Stimulated activated CD8-positive, alpha-beta memory T cell treated with anti-CD3 and anti-CD28 coated beads, Interleukin-7, amount 100 ng/mL, for 48 hours (primary cell): Measurements from ENCODE around the gene KRTAP10-8.
"Not testable (repeated sequence)": the region's sequence is repeated elsewhere in the genome, so short reads cannot be mapped to it uniquely, and the experiment has no call there.

Source experiments
- DNase-seq, 2 donors: peaks; one replicate each; pipeline ENCODE4 v3.0.0-alpha.2; 2020; ENCODE audit warnings: low read depth in 1 of 2; ENCODE audit errors: extremely low read depth in 1 of 2

KRTAP10-8 gene

GRCh38 chr21:44598061-44598460 is 13.8 kb upstream of the KRTAP10-8 start:
- no peak for DNase-seq

GRCh38 chr21:44599264-44600029 is 12.4 kb upstream of the KRTAP10-8 start:
- DNase-seq = no peak

GRCh38 chr21:44600118-44600978 is 11.5 kb upstream of the KRTAP10-8 start, which contains the start of gene KRTAP10-7:
Gene KRTAP10-7 (plus strand): TSS chr21:44600597. CDS start chr21:44600622, 25 bp downstream.
- not testable (repeated sequence) for DNase-seq

GRCh38 chr21:44601091-44601490 is 10.8 kb upstream of the KRTAP10-8 start:
- DNase-seq = not testable (repeated sequence)

GRCh38 chr21:44601596-44602462 is 10.1 kb upstream of the KRTAP10-8 start:
- no peak for DNase-seq

- DNase-seq = no peak
These were observed 9.4 kb upstream of the KRTAP10-8 start for GRCh38 chr21:44602463-44602850.

GRCh38 chr21:44603109-44603875 is 8.6 kb upstream of the KRTAP10-8 start:
- DNase-seq = no peak

- DNase-seq = no peak
These were observed 8.0 kb upstream of the KRTAP10-8 start for GRCh38 chr21:44603911-44604310.

GRCh38 chr21:44606495-44606894 is 5.4 kb upstream of the KRTAP10-8 start:
- DNase-seq = no peak

- DNase-seq = no peak
These were observed 2.7 kb upstream of the KRTAP10-8 start for GRCh38 chr21:44609193-44609592.

- DNase-seq = not testable (repeated sequence)
These were observed 1.6 kb upstream of the KRTAP10-8 start for GRCh38 chr21:44610157-44610843.

GRCh38 chr21:44611551-44611950 is 328 bp upstream of the KRTAP10-8 start:
- DNase-seq = no peak

GRCh38 chr21:44612669-44613229 is 870 bp downstream of the KRTAP10-8 start:
- no peak for DNase-seq

- no peak for DNase-seq
These were observed 1.7 kb downstream of the KRTAP10-8 start for GRCh38 chr21:44613386-44614155.

GRCh38 chr21:44614161-44614631 is 2.3 kb downstream of the KRTAP10-8 start:
- DNase-seq = no peak

GRCh38 chr21:44614961-44615391 is 3.1 kb downstream of the KRTAP10-8 start:
- DNase-seq = no peak

GRCh38 chr21:44615466-44615865 is 3.6 kb downstream of the KRTAP10-8 start:
- no peak for DNase-seq

- no peak for DNase-seq
These were observed 4.2 kb downstream of the KRTAP10-8 start for GRCh38 chr21:44615911-44616590.
